BJ (cell line): ENCODE data around the gene MAP3K4. TPM values are rescaled to one million over a fixed set of nuclear protein-coding genes. Genes with fewer than 3 reads are reported as not detected.

Source experiments
- CTCF ChIA-PET: fragments of 350-600 bp; formaldehyde crosslinking; extraction: SDS; loops from one replicate; lab custom pipeline; 2021; ENCODE audit warnings: antibody characterized with exemption, inconsistent platforms; lab: Yijun Ruan, JAX
- POLR2A ChIA-PET: fragments of 300-600 bp; sonication (Branson Sonifier 250); formaldehyde crosslinking; extraction: SDS; loops from one replicate; lab custom pipeline; 2021; ENCODE audit warnings: antibody characterized with exemption; lab: Charles Lee
- DNase-seq: peaks from one replicate; pipeline ENCODE4 v3.0.0-alpha.2; 2011; ENCODE audit warnings: low read depth
- H3K27me3 ChIP-seq: 2 replicates; pipeline ENCODE4 v1.6.0; 2011; ENCODE audit warnings: low read length; ENCODE audit not compliant: control insufficient read depth, insufficient read depth
- H3K36me3 ChIP-seq: 2 replicates; pipeline ENCODE4 v1.5.1; 2011; ENCODE audit warnings: low read length; ENCODE audit not compliant: control insufficient read depth, insufficient read depth
- H3K4me3 ChIP-seq: 2 replicates; pipeline ENCODE4 v1.5.1; 2011; ENCODE audit warnings: low read depth, mild to moderate bottlenecking, control low read depth, low read length
- polyA plus RNA-seq: library from polyadenylated mRNA; depleted of rRNA; stranded (reverse); fragments of >200 nt; gene quantifications from 2 replicates; pipeline ENCODE4 v1.2.3, GENCODE V29; 2011
- TF ChIP-seq, protein P1 (sequence below): IDR thresholded peaks from 2 replicates; pipeline ENCODE4 v1.5.1; 2011; ENCODE audit warnings: low read depth, mild to moderate bottlenecking, control low read depth, inconsistent platforms, low read length, moderate library complexity; ENCODE audit not compliant: insufficient read depth

MAP3K4 gene
- polyA plus RNA-seq, 1 experiment = 5.3 TPM

GRCh38 chr6:161003336-161003735 is 11.8 kb downstream of the MAP3K4 start:
- Histone ChIP-seq H3K4me3 (no peak overlapping the region), H3K36me3 (no peaks in the 10 kb centered on the region), H3K27me3 (no peaks in the 10 kb centered on the region)
- ChIA-PET POLR2A (no interaction called here), CTCF (no interaction called here)
- TF ChIP-seq, protein P1, sequence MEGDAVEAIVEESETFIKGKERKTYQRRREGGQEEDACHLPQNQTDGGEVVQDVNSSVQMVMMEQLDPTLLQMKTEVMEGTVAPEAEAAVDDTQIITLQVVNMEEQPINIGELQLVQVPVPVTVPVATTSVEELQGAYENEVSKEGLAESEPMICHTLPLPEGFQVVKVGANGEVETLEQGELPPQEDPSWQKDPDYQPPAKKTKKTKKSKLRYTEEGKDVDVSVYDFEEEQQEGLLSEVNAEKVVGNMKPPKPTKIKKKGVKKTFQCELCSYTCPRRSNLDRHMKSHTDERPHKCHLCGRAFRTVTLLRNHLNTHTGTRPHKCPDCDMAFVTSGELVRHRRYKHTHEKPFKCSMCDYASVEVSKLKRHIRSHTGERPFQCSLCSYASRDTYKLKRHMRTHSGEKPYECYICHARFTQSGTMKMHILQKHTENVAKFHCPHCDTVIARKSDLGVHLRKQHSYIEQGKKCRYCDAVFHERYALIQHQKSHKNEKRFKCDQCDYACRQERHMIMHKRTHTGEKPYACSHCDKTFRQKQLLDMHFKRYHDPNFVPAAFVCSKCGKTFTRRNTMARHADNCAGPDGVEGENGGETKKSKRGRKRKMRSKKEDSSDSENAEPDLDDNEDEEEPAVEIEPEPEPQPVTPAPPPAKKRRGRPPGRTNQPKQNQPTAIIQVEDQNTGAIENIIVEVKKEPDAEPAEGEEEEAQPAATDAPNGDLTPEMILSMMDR = no peak
- DNase-seq = no peak

DNA sequence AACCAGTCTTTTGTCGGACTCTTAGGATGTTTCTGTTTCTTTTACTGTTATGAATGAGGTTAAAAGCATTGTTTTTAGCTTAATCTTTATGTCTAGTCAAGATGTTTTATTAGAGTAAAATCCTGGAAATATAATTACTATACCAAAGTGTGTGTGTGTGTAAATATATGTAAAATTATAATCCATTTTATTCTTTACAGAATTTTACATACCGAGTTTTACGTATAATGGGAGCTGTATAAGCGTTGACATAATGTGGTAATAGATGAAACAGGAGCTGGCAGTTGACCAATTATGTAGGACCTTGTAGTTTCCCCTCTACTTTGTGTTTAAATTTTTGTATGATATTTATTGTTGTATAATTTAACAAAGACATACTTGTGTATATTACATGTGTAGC is 16.7 kb downstream of the MAP3K4 start:
- DNase-seq = no peak
- CTCF ChIA-PET = interaction anchor here (1.5 kb wide), 1 partner anchor 16 kb away, joined by 3 read pairs; no protein-coding TSS in a partner anchor
- Histone ChIP-seq H3K27me3 (no peaks in the 10 kb centered on the region), H3K36me3 (no peaks in the 10 kb centered on the region), H3K4me3 (no peak overlapping the region)
- POLR2A ChIA-PET = no interaction called here
- TF ChIP-seq, protein P1 = no peak

GRCh38 chr6:161009991-161010390 is 18.4 kb downstream of the MAP3K4 start:
- TF ChIP-seq, protein P1 = no peak
- Histone ChIP-seq H3K36me3 (no peaks in the 10 kb centered on the region), H3K4me3 (no peak overlapping the region), H3K27me3 (no peaks in the 10 kb centered on the region)
- ChIA-PET CTCF (interaction anchor here (1.2 kb wide), 1 partner anchor 18 kb away, joined by 4 read pairs; no protein-coding TSS in a partner anchor), POLR2A (no interaction called here)
- DNase-seq = no peak

GRCh38 chr6:161010418-161010817 is 18.8 kb downstream of the MAP3K4 start:
- CTCF ChIA-PET = interaction anchor here (1.2 kb wide), 1 partner anchor 18 kb away, joined by 4 read pairs; no protein-coding TSS in a partner anchor
- POLR2A ChIA-PET = no interaction called here
- H3K27me3 ChIP-seq = no peaks in the 10 kb centered on the region
- no peak overlapping the region for H3K4me3 ChIP-seq
- TF ChIP-seq, protein P1 = no peak
- peak; percentile 37 for DNase-seq
- H3K36me3 ChIP-seq = no peaks in the 10 kb centered on the region

DNA sequence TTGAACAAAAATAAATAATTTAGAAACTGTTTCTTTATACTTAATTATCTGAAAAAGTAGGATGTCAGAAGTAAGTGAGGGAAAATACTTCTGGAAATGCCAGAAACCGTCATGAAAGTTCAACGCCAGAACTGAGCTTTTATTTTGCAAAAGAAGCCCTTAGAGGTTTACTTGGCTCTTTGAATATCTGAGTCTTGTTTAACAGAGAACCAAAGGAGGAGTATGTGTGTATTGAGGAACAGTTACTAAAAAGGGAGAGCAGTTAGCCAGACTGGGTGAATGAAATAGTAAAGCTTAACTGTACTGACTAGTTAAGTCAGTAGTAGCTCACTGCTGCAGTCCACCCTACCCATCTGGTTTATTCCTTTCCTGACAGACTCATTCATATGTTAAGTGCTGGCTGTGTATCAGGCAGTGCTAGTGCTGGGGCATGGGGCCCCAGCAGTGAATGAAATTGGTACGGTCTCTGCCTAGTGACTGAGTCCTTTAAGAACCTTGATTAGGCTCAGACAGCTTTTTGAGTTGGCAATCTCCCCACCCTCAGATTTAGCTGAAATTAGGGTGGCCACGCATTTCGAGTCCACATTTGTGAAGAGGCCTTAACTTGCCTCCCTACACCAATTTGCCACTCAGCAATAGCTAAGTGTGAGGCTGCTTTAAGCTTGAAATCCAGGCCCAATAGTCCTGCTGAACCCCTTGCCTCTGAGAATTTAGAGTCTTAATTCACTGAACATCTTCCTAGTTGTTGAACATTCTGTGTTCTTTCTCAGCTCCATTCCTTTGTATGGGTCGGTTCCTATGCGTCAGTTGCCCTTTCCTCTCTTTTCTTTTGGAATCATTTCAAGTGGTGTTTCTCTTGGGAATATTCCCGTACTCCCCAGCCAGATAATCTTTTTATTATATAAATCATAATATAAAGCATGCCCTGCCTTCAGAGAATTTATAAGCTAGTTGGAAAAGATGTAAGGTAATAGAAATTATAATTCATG is 20.2 kb downstream of the MAP3K4 start:
- Histone ChIP-seq H3K4me3 (no peak overlapping the region), H3K36me3 (no peaks in the 10 kb centered on the region), H3K27me3 (no peaks in the 10 kb centered on the region)
- ChIA-PET CTCF (interaction anchor here (1.2 to 1.3 kb wide), 2 partner anchors 14 to 32 kb away, joined by 3 to 5 read pairs; no protein-coding TSS in a partner anchor), POLR2A (interaction anchor here (0.5 kb wide), 1 partner anchor 262 kb away, joined by 10 read pairs; the partner anchor contains the start of gene AGPAT4)
- no peak for DNase-seq
- TF ChIP-seq, protein P1 = no peak
